RCC 7860 (cell line): ENCODE data around the gene DRG2.

ENCODE experiments used
- DNase-seq: peaks from one replicate; pipeline ENCODE4 v3.0.0-alpha.2; 2015; ENCODE audit warnings: low spot score
- FAIRE-seq: peaks from 2 replicates; lab custom pipeline; 2012; peaks lifted over from hg19 to GRCh38; lab: Jason Lieb, UNC

Gene DRG2

DNA sequence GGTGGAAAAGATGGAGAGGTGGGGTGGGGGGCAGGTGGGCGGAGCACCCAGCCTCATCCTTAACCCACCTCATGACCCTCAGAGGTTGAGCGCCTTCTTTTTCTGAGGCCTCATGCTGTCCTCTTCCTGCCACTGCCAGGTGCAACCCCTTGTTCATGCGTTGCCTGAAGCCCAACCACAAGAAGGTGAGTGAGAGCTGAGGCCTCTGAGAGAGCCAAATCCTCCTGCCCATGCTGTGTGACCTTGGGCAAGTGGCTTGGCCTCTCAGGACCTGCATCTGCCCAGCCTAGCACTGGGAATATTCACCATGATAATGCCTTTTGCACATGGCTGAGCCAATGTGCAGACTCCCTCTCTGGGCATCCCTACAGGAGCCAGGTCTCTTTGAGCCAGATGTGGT is 52.9 kb downstream of the DRG2 start:
- FAIRE-seq (no peak), DNase-seq (no peak)

DNA sequence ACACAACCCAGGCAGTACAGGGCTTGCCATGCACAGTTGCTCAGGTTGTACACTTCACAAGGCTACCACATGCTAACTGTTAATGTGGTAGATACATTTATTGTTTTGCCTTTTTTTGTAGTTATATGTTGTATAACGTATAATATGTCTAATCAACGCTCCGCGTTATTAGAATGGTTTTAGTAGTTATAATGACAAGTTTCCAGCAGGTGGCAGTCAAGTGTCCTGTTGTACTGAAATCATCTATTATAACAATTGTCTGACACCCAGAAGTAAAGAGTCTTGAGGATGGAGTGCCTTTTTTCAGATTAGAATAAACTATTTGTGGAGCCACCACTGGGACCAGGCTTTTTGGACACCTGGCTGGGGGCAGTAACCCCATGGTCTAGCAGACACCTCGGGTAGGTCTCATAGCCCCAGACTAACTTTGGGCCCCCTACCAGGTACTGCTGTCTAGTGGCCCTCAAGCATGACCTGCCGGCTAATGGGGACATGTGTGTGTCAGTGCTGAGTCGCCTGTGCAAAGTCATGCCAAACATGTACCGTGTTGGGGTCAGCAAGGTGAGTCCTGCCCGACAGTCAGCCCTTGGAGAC is 53.6 kb downstream of the DRG2 start:
- peak; percentile 35 for DNase-seq

DNA sequence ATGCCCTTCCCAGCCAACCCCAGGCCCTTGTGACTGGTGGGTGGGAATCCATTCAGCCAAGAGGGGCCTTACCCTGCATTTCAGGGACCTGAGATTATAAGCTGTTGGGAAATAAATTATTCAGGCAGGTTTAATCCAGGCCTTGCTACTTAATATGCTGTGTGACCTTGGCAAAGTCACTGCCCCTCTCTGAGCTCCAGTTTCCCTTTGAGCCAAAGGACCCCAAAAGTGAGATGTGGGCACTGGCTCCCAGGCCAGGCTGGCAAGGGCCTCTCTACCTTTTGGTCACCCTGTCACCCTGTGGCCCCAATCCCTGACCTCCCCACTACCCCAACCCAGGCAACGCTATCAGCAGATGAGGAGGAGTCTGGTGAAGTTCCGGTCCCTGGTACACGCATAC is 54.7 kb downstream of the DRG2 start:
- FAIRE-seq (no peak), DNase-seq (no peak)

More for the DNA sequence above, 53.6 kb downstream of the DRG2 start:
- FAIRE-seq: peak; percentile 80

DNA sequence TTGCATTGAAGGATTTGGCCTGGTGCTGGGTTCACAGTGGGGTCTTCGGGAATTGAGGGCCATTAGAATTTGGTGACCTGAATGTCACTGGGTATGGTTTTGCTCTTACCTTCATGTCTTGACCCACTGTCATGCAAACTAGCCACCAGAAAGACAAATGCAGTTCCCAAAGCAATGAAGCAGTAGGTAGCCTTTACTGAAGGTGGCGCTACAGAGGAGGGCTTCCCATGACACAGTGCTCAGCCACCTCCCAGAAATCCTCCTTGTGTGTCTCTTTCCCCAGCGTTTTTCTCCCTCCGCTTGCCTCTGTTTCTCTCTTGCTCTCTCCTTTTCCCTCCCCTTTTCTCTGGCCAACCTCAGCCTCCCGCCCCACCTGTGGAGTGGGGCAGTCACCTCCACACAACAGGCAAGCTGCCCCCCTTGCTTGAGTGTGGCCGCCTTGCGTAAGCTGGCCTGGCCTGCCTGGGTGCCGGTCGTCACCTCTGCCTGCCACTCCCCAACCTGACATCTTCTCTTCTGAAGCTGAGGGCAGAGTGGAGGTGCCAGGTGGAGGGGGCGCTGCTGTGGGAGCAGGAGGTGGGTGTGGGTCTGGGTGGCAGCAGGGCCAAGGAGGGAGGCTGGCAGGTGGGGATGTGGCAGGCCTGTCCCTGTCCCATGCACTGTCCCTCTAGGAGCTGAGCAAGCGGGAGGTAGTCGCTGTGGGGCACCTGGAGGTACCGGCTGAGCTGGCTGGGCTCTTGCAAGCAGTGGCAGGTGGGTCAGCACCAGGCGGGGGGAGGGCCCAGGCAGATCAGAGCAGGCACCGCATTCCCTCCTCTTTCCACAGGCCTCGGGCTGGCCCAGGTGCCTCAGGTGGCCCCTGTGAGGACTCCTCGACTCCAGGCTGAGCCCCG is 55.5 kb downstream of the DRG2 start:
- FAIRE-seq: no peak
- no peak for DNase-seq

DNA sequence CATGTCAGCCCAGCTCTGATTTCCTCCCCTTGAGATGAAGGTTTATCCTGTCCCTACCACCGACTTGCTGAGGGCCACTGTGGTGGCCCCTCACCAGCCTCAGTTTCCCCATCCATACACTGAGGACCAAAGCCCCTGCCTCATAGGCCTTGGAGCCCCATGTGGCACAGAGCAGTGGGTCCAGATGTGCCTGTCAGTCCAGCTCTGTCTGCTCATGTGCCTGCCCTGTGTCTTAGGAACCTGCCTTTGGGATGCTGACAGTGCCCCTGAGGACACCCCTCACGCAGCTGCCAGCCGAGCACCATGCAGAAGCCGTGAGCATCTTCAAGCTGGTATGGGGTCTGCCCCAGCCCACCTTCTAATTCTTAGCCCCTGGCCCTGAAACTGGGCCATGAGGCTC is 56.5 kb downstream of the DRG2 start:
- FAIRE-seq: no peak
- no peak for DNase-seq

DNA sequence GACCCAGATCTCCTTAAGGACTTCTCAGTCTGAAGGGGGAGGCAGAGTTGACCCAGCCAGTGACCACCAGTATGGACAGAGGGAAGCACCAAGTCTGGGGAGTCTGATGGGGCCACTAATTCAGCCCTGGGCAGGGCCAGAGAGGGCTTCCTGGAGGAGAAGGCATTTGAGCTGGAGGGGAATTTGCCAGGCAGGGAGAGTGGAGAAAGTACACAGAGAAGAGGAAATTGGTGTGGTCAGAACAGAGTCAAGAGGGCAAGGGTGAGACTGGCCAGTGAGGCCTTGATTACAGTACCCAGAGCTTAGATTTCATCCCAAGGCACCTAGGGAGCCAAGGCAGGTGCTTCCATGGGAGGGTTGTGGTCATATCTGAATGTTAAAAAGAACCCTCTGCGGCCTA is 57.1 kb downstream of the DRG2 start:
- FAIRE-seq: no peak
- DNase-seq: no peak

DNA sequence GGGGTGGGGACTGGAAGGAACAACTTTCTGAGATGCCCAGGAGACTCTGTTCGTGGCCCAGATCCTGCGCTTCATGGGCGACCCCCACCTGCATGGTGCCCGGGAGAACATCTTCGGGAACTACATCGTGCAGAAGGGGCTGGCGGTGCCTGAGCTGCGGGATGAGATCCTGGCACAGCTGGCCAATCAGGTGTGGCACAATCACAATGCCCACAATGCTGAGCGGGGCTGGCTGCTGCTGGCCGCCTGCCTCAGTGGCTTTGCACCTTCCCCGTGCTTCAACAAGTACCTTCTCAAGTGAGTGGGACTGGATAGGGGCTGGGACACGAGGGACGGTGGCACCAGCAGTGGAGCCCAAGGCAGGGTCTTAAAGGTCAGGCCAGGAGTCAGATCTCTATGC is 58.1 kb downstream of the DRG2 start:
- FAIRE-seq (no peak), DNase-seq (no peak)

DNA sequence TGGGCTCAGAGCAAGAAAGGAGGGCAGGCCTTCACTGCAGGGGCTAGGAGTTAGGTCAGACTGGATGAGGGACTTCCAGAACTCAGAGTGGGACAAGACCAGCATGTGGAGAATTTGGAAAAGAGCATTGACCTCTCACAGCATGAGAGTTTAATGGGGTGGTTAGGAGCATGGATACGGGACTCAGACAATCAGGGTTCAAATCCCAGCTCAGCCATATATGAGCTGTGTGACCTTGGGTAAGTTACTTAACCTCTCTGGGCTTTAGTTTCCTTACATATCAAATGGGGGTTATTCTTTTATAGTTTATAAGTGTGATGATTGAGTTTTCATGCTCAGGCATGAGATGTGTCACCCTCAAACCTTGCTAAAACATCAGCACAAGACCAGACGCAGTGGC is 58.5 kb downstream of the DRG2 start:
- no peak for FAIRE-seq

DNA sequence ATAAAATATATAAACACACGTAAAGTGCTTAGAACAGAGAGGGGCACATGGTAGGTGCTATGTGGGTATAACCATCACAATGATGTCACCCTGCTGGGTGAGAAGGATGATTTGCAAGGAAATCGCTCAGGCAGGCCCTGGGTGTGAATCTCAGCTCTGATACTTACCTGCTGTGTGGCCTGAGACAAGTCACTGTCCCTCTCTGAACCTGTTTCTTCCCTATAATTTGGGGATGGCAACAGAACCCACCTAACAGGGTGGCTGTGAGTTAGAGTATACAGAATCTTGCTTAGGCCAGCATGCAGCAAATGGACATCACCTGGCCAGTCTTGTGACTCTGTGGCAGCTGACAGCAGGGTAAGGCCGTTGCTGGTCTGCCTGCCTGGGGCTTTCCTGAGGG is 59.2 kb downstream of the DRG2 start:
- FAIRE-seq (no peak), DNase-seq (no peak)

More for the DNA sequence above, 58.5 kb downstream of the DRG2 start:
- no peak for DNase-seq

DNA sequence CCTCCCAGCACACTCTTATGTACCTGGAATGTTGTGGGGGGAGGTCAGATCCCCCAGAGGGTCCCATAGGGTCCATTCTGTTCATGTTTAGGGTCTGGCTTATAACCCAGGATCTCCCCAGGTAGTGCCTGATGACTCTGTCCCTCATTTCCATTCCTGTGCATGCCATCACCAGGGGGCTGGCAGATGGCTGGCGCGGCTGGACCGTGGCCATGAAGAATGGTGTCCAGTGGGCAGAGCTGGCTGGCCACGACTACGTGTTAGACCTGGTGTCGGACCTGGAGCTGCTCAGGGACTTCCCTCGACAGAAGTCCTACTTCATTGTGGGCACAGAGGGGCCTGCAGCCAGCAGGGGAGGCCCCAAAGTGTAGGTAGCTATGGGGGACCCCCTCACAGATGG is 60.8 kb downstream of the DRG2 start:
- no peak for DNase-seq
- FAIRE-seq: no peak

DNA sequence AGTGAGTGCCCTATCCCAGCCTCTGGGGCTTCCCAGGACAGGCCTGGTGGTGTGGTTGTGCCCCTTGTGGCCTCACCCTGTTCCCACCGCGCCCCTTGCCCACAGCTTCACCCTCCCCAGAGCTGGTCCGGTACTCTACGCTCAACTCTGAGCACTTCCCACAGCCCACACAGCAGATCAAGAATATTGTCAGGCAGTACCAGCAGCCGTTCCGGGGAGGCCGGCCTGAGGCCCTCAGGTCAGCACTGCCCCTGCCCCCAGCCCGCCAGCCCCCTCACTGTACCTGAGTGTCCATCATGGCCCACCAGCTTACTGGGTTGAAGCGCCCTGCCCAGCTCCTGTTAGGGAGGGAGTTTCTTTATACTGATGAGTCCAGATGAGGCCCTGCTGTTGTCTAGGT is 63.5 kb downstream of the DRG2 start:
- FAIRE-seq (no peak), DNase-seq (no peak)

DNA sequence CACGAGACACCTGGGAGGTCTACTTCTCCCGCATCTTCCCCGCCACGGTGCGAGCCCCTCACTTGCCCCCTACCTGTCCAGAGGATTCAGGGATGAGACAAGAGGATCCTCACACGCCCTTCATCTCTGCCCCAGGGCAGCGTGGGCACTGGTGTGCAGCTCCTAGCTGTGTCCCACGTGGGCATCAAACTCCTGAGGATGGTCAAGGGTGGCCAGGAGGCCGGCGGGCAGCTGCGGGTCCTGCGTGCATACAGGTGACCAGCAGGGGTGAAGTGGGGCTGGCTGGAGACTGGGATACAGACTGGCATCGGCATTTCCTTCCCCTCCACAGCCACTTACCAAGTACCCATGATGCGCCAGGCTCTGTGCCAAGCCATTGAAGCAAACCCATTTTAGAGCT is 67.4 kb downstream of the DRG2 start:
- FAIRE-seq: no peak
- DNase-seq: no peak

DNA sequence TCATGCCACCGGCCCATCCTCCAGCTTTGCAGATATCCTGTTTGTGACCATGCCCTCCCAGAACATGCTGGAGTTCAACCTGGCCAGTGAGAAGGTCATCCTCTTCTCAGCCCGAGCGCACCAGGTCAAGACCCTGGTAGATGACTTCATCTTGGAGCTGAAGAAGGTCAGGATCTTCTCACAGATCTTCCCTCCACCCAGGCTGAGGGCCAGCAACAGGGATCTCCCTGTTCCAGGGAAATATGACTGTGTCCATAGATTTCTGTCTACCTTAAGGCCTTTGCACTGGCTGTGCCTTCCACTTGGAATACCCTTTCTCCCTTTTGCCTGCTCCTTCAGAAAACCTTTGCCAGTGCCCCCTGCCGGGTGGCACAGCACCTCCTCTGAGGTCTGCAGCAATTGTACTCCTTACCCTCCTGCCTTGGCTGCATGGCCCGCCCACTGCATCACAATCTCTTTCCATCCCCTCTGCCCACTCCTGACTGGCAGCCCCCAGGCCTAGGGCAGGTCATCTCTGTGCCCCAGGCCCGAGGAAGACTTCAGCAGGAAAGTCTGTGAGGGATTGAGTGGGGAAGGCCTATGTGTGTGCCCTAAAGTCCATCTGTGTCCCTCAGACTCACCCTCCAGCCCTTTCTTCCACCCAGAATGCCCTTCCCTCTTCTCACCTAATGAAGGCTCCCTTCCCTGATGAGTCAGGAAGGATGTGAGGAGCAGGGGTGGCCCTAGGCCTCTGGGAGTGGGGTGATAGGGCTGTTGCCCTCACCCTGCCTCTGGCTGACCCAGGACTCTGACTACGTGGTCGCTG is 68.6 kb downstream of the DRG2 start:
- FAIRE-seq: no peak

DNA sequence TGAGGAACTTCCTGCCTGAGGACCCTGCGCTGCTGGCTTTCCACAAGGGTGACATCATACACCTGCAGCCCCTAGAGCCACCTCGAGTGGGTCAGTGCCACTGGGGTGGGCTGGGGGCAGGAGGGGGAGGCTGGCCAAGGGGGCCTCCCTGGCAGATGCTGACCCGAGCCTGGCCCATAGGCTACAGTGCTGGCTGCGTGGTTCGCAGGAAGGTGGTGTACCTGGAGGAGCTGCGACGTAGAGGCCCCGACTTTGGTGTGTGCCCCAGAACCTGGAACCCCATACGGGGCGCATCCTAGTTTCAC is 69.2 kb downstream of the DRG2 start:
- no peak for DNase-seq
- FAIRE-seq: no peak

More for the DNA sequence above, 68.6 kb downstream of the DRG2 start:
- DNase-seq: no peak
